HK-2 (cell line): ENCODE results near the gene PUM1.
A peak's percentile ranks its signal among the peaks of the same experiment; 100 is the strongest.
"Not testable (repeated sequence)": the region's sequence is repeated elsewhere in the genome, so short reads cannot be mapped to it uniquely, and the experiment has no call there.

ENCODE experiments used
- DNase-seq: peaks from one replicate; pipeline ENCODE4 v3.0.0-alpha.2; 2018; ENCODE audit not compliant: unreplicated experiment

The PUM1 gene

DNA sequence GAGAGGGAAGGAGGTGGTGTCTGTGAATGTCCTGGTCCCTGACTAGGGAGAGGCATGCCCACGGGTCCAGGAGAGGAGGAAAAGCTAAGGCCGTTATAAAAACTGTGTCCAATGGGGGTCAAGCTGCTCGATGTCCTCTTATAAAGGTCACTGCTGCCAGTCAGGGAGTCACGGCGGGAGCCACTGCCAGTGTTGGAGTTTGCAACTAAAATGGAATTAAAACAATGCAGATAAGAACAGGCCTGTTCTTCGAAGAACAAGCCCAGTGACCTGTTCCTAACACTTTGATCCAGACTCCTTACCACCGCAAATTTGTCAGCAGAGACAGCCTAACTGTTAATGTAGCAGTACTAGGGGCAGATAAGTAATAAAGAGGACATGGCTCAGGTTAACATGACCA is 100.8 kb downstream of the PUM1 start:
- DNase-seq: no peak

DNA sequence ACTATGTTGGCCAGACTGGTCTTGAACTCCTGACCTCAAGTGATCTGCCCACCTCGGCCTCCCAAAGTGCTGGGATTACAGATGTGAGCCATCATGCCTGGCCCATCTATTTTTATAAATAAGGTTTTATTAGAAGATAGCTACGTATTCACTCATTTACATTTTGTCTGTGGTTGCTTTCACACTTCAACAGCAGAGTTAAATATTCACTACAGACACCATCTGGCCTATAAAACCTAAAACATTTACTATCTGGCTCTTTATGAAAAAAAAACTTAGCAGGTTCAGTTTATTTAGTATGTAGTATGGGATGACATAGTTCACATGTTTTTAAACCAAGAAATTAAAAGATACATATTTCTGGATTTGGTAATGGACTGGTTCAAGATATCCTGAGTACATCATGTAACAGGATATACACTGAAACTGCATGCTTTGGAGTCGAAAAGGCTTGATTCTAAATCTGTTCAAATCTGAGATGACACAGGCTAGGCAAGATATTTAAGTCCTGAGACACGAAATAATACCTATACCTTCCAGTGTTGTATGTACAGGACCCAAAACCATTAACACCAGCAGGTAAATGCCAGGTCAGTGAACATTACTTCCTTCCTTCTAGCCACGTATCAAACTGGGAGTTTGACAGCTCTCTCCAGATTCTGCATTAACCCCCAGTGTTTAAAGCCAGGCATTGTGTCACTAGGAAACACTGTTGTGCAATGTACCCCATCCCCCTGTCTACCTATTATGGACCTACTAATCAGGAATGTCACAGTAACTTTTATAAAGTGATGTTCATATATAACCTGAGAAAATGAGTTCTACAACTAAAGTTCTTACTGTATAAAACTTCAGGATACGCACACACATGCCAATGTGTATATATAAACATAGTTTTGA is 102.7 kb downstream of the PUM1 start:
- no peak for DNase-seq

DNA sequence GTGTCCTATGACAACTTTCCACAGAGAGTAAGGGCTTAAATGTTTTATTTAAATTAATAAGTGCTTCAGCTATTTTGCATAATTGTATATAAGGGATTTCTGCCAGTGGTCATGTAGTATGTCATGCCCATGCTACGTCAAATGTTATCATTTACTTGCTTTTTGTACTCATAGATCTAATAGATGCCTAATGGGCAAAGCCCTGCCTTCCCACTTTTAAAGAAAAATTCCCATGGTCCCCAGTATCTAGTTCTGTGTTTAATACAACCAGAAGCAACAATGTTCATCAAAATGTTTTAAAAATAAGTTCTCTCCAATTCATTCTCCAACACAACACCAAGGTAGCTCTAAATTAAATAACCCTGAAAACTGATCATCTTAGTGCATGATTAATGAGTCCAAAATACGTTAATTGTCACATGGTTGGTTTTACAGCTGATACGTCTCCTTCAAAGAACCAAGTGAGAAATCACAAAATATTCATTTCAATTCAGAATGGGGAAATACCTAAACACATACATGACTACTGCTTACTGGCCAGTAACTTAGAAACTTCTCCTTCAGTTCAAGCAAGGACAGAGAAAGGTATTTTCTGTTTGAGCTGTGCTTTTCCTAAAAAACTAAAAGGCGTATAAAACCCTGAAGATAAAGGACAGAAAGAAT is 107.8 kb downstream of the PUM1 start:
- no peak for DNase-seq

DNA sequence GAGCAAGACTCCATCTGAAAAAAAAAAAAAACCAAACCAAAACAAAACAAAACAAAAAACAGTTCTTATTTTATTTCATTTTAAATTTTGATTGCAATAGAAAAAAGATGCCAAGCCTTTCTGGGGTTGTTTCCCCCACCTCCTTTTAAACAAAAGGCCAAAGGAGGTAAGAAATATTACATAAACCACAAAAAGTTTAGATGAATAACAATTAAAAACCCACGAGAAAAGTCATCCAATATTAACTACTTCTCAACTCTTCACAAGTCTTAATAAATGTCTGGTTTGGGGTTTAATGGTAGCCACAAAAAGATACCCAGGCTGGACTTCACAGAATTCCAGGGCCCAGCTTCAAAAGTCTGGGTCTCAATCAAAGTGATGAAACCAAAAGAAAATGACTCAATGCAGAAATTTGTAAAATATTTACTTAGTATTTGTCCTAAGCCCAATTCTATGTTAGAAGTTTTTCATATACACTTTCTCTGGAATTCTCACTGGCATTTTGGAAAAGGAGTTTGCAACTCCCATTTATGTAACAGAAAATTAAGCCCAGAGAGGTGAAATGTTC is 110.0 kb downstream of the PUM1 start:
- DNase-seq: no peak

DNA sequence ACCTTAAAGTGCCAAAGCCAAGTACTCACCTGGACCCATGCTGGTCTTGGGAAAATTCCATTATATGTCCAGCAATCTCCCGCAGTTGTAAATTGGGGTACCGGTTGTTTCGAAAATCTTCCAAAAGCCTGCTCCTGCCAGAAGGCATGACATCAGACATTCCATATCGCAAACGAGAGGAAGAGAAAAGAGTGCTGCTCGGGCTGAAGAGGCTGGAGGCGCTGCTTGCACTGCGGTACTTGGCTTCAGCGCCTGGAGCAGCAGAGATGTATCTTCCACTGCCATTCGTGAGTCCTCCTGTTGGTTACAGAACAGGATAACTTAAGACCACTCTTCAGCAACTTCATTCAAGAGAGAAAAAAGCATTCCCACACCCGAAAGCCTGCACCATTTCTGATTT is 111.8 kb downstream of the PUM1 start:
- DNase-seq: no peak

DNA sequence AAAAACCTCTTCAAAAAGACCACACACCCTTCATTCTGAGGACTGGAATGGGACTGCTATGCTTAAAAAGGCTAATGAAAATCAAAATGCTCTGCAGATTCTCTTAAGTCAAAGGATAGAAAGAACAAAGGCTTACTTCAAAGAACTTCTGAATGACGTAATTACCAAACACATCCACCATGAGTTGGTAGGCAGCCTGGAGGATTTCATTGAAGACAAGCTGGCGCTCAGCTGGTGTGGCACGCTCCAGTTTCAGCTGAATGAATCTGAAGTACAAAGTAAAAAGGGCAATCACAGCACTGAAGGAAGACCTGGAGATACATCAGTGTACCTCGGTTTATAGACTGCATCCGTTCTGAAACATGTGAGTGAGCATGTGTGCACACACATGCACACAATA is 113.4 kb downstream of the PUM1 start:
- DNase-seq: no peak

DNA sequence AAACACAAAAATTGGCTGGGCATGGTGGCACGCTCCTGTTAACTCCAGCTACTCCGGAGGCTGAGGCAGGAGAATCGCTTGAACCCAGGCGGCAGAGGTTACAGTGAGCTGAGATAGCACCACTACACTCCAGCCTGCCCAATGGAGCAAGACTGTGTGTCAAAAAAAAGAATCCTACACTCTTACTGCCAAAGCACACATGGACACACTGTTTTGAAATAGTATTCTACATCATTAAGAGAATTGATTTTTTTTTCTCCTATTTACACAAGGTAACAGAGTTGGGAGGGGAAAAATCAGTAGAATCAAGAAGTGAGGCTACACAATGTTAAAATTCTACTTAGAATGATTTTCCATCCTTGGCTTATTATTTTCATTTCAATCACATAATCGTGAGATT is 114.8 kb downstream of the PUM1 start:
- no peak for DNase-seq

DNA sequence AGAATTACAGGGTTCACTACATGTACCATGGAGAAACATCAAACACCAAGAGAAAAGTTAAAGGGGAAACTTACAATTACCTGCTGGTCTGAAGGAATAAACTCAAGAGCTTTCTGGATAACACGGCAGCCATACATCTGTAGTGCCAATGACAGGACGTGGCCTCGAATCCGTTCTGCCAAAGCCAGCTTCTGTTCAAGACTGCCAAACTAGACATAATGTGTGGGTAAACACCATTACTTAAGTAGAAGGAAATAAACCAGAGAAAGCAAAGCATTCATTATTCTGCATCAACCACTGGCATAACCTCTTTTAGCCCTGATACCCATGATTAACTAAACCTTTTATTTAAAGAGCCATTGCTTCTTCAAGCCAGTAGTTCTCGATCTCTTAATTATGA is 115.5 kb downstream of the PUM1 start:
- no peak for DNase-seq

DNA sequence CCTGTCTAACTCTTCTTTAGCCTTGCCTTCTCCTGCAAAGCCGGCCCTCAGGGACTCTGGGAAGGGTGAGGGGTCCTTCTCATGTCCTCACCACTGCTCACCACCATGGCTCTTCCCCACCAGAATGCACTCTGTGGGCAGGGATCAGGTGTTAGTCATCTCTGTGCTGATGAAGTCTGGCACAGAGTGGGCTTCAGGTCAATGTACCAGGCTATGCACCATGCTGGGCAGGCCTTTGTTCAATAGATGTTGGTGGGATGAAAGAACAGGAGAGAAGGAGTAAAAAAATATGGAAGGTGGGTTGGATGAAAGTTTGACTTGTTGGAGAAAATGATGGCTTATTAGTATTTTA is 116.1 kb downstream of the PUM1 start:
- DNase-seq: not testable (repeated sequence)

DNA sequence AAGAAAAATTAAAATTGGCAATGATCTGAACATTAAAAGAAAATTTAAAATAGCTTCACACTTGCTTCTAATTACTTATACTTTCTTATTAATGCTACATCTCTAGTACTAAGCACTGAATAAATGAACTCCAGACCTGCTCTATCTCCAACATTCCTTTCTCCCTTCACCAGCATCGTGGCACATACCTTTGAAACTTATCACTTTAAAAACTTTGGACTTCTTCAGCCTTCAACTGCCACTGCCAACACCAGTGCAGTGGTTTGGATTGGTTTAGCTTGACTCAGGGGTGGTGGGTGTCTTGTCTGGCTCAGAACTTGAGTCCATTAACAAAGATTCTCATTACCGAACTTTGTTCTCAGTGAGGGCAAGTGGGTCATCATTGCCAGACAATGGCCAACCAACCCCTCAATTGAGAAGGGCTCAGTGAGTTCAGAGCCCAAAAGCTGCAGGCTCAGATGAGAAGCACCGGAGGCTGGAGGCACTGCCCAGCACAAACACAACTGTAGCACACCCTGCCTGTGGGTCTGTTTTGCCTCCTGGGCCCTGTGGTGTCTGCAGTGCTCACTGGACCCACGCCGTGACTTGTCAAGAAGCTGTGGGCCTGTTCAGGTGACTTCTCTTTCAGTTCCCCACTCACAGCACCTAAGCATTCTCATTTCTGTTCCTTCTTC is 116.6 kb downstream of the PUM1 start:
- DNase-seq: not testable (repeated sequence)

DNA sequence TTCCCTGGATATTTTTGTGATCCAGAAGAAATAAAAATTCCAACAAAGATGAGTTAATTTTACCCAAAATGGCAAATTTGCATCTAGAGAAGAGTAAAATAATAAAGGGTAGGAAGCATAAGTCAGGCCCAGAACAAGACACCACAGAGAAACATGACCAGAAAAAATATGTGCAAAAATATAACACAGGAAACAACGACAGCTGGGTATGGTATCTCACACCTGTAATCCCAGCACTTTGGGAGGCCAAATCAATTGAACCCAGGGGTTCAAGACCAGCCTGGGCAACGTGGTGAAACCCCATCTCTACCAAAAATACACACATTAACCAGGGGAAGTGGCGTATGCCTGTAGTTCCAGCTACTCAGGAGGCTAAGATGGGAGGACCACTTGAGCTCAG is 117.2 kb downstream of the PUM1 start:
- DNase-seq: no peak

DNA sequence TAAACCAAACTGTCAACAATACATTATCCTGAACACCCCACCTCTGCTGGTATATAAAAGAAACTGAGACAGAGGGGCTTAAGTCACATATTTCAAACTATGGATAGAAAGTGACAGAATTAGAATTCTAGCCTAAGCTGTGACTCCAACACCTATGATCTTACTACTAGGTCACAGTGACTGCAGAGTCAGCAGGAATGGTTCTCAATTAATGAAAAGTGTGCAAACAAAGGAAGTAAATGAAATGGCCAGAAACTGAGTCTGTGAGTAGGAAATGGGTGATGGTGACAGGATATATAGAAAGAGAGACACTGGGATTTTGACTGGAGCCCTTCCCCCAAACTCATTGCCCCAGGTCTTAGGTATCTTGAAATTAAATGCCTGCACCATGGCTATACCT is 118.3 kb downstream of the PUM1 start:
- no peak for DNase-seq

DNA sequence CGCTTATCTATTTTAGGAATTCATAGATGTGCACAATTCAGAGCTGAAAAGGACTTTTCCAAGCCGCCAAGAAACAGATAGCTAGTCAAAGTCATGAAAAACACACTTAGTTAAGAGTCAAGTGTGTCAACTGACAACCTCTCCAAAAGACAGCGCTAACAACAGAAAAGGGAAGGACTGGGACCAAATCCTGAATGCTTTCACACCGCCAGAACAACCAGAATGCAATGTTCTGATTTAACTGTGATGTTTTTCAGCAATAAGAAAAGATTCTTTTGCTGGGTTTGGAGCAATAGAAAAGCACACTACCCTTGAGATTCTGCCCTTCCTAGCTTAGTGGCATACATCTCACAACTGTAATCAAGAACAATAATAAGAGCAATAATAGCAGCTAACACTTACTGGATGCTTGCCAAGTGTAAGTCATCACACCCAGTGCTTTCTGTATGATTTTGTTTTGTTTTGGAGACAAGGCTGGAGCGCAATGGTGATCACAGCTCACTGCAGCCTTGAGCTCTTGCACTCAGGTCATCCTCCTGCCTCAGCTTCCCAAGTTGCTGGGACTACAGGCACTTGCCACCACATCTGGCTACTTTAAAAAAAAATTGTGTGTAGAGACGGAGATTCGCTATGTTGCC is 123.1 kb downstream of the PUM1 start:
- DNase-seq: no peak

DNA sequence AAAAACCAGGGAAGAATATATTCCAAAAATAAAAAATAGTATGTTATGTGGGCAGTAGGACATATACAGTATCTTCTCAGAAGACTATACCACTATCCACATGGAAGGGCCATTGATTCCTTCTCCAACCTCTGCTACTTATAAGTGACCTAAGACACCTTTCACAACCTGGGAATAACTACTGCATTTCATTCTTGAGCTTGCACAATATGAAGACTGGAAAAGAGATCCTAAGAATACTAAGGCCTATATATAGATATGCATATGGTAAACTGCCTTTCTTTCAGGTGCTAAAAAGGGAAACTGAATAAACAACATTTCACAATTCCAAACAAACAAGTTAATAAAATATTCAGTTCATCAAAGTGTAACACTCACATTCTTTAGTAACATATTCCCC is 125.0 kb downstream of the PUM1 start:
- DNase-seq: no peak

DNA sequence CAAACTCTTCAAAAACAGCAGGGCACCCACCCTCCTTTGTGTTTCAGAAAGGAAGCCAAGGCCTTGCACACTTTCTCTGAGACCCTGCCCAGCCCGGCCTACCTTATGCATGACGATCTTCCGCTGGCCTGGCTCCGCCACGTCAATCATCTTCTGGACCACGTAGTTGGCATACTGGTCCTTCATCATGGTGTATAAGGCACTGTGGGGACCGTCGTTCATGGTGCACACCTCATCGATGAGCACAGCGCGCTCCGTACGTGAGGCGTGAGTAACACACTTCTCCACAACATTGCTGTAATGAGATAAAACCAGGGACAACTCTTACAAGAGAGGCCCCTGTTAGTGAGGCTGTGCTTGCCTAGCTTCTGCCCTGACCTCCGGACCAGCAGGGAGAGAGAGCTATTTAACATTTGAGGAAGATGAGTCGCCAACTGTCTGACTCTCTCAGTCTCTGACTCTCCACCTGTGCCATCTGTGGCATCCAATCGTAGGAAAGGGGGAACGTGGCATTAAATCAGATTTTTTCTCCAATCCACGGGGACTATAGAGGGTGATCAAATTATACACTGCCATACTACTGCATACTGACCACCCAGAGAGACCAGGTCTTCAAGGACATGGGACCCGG is 128.9 kb downstream of the PUM1 start:
- DNase-seq: no peak

DNA sequence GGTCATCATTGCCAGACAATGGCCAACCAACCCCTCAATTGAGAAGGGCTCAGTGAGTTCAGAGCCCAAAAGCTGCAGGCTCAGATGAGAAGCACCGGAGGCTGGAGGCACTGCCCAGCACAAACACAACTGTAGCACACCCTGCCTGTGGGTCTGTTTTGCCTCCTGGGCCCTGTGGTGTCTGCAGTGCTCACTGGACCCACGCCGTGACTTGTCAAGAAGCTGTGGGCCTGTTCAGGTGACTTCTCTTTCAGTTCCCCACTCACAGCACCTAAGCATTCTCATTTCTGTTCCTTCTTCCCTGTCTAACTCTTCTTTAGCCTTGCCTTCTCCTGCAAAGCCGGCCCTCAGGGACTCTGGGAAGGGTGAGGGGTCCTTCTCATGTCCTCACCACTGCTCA is 129.8 kb downstream of the PUM1 start:
- not testable (repeated sequence) for DNase-seq

DNA sequence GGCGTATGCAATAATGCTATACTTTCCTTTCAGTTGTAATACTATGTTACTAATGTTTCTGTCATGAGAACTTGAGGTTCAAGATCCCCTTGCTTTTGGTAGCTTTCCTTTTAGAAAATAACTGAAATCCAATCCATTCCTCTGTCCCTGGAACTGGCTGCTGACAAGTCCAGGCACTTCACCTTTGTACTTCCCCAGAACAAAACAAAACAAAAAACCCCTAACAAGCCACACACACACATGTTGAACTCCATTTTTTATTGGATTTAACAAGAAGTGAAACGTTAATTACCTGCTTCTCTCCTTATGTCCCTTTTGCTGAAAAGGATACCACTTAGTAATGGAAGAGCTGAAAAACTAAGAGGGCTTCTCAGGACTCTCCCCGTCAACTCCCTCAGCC is 130.9 kb downstream of the PUM1 start:
- DNase-seq: no peak

DNA sequence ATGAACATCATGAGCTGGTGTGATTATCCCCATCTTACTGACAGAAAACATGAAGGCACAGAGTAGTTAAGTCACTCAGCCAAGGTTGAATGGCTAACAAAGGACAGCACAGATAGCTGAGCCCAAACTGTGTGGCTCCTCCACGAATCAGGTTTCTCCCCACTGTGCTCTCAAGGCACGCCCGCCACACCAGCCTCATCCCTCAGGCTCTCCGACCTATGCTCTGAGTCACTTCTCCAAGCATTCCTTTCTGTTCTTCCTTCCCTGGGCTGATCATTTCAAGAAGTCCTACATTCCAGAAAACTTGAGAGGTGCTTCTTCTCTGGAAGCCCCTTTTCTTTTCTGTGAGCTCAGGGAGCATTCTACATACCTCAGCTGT is 131.7 kb downstream of the PUM1 start:
- peak; percentile 61 for DNase-seq

DNA sequence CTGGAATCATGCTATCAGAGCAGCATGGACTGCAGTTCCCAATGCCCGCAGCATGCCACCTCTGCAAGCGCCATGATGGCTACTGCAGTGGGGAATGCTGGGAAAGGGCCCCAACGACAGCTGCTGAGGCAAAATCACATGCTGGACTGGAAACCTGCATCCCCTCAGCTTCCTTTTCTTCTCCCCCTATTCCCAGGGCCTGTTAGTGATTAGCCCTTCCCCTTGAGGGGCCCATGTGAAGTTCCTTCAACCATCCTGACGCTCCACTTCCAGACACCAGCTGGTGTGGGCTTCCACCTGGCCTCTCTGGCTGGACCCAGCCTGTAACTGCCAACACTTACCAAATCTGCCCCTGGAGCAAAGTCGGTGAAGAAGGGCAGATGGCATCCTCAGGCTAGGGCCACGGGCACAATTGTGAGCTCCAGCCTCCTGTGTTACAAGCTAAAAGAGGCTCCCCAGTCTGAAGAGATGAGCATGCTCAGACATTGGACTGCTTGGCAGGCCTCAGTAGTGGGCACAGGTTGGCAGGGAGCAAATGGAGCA is 134.8 kb downstream of the PUM1 start:
- DNase-seq: no peak

DNA sequence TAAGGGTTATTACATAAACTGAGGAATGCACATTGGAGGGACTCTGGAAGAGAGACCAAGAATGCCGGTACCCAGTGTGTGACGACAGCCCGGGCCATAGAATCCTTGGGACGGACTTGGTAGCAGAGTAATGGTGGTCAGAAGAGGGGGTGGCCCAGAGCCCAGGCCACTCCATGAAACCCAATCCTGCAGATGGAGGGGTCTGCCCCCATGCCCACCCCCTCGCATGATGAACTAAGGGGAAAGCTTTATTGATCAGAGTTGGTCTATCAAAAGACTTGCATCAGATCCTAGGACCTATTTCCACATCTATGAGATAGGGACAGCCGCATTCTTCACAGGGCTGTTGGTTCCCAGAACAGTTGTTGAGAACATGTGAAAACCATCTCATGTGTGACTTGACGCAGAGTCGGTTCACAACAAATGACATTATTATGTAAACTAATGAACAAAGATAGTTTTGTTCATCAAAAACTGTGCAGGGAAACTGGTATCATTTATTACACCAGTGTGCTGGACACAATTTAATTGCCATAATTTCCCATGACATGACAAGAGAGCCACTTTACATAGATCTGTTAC is 135.5 kb downstream of the PUM1 start:
- DNase-seq: no peak
